Measurements from ENCODE around the gene EFNA4.
A peak's percentile ranks its signal among the peaks of the same experiment; 100 is the strongest.

The EFNA4 gene

GRCh38 chr1:155063550-155064110 lies at the start of gene EFNA4:
Gene EFNA4 (plus strand): TSS chr1:155063740. CDS start chr1:155063824, 84 bp downstream.
- peak; percentile 82 for DNase-seq

GRCh38 chr1:155014709-155015508 lies 48.6 kb upstream of the EFNA4 start:
- DNase-seq = no peak

GRCh38 chr1:155015527-155016230 lies 47.9 kb upstream of the EFNA4 start:
- no peak for DNase-seq

- DNase-seq = no peak
Observed at GRCh38 chr1:155016231-155016831, 47.2 kb upstream of the EFNA4 start.

GRCh38 chr1:155017041-155017945 lies 46.2 kb upstream of the EFNA4 start:
- DNase-seq = peak; percentile 69

- no peak for DNase-seq
Observed at GRCh38 chr1:155017946-155018316, 45.6 kb upstream of the EFNA4 start.

GRCh38 chr1:155018617-155019348 lies 44.8 kb upstream of the EFNA4 start:
- DNase-seq = no peak

- DNase-seq = no peak
Observed at GRCh38 chr1:155019377-155020245, 43.9 kb upstream of the EFNA4 start.

GRCh38 chr1:155022136-155022926 lies 41.2 kb upstream of the EFNA4 start:
- DNase-seq = no peak

- DNase-seq = no peak
Observed at GRCh38 chr1:155022927-155023236, 40.7 kb upstream of the EFNA4 start.

GRCh38 chr1:155023627-155024026 lies 39.9 kb upstream of the EFNA4 start:
- DNase-seq = no peak

- no peak for DNase-seq
Observed at GRCh38 chr1:155024315-155024714, 39.2 kb upstream of the EFNA4 start.

- DNase-seq = no peak
Observed at GRCh38 chr1:155026154-155026553, 37.4 kb upstream of the EFNA4 start.

GRCh38 chr1:155026588-155026987 lies 37.0 kb upstream of the EFNA4 start:
- no peak for DNase-seq

- no peak for DNase-seq
Observed at GRCh38 chr1:155029513-155030242, 33.9 kb upstream of the EFNA4 start.

GRCh38 chr1:155030243-155030795 lies 33.2 kb upstream of the EFNA4 start:
- no peak for DNase-seq

- DNase-seq = no peak
Observed at GRCh38 chr1:155030899-155031298, 32.6 kb upstream of the EFNA4 start.

GRCh38 chr1:155032886-155033285 lies 30.7 kb upstream of the EFNA4 start:
- DNase-seq = no peak

GRCh38 chr1:155033524-155033923 lies 30.0 kb upstream of the EFNA4 start, which contains the start of the genes DCST1 and DCST2:
Gene DCST1 (plus strand): TSS chr1:155033824. CDS start chr1:155034037, 213 bp downstream.
Gene DCST2 (minus strand): TSS chr1:155033781. CDS start chr1:155033701, 80 bp downstream.
- DNase-seq = no peak

All from NCI-H1105 (cell line).